NCI-H2171 (cell line): Measurements from ENCODE around the gene IBA57.

Experiments used
- DNase-seq: peaks from one replicate; lab custom pipeline; 2025; lab: John Stamatoyannopoulos, UW

Gene IBA57

DNA sequence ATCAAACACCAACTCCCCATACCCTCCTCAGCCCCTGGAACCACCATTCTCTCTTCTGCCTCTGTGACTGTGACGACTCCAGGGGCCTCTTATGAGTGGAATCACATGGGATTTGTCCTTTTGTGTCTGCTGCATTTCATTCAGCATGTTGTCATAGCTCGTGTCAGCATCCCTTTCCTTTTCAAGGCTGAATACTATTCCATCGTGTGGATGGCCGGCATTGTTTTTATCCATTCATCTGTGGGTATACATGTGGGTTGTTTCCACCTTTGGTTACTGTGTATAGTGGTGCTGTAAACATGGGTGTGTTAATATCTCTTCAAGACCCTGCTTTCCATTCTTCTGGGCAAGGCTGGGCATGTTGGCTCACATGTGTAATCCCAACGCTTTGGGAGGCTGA is 25.2 kb downstream of the IBA57 start:
- DNase-seq: no peak

DNA sequence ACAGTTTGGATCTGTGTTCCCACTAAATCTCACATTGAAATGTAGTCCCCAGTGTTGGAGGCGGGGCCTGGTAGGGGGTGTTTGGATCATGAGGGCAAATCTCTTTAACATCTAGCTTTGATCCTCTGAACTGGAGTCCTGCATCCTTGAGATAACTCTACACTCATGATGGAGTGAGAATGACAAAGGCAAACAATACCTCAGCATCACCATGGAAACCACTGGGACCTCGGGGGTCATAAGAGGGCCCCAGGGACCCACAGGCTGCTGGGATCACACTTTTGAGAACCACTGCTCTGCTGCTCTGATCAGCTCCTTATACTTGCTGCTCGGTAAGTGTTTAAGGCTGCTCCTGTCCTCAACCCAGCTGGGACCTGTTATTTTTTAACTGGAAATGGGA is 28.8 kb downstream of the IBA57 start:
- DNase-seq: no peak

DNA sequence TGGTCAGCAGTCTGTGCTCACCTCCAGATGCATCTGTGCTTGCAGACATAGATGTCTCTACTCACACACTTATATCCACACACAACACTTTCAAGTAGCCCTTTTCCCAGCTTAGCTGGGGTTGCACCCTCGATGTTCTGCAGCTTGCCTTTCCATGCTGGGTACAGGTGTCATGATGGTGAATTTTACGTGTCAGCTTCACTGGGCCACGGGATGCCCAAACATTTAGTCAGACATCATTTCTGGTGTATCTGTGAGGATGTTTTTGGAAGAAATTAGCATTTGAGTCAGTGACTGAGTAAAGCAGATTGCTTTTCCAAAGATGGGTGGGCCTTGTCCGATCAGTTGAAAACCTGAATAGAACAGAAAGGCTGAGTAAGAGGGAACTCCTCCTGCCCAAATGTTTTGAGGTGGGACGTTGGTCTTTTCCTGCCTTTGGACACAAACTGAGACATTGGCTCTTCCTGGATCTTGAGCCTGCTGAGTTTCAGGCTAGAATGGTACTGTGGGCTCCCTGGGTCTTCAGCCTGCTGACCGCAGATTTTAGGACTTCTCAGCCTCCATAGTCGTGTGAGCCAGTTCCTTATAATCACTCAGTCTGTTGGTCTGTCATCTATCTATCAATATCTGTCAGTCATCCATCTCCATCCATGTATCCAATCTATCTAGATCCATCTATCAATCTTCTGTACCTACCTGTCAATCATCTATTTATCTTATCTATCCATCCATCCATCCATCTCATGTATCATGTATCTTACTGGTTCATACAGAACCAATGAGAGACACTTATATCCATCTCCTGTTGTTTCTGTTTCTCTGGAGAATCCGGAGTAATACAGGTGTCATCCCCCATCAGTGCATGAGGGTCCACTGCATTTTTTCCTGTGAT is 29.6 kb downstream of the IBA57 start:
- no peak for DNase-seq

DNA sequence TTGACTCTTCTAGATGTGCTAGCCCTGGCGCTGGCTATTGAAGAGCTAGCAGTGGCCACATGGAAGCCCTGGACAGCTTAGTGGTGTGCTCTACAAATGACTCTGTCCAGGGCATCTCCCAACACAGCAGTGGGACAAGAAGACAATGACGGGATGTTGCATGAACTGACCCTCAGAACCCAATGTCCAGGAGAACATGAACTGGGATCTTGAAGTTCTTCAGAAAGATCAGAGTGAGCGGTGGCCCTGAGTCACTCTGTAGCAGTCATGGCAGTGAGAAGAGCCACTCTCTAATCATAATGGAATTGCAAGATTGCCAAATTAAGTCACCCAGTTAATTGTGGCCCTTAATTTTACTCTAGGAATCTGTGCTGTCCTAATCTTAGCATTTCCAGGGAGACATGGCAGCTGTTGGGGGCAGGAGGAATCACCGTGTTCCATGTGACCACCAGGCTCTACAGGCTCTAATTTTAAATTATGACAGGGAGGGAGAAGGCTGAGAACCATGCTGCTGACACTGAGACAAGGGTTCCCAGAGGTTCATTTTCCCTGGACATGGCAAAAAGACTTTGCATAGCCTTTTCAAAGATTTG is 32.0 kb downstream of the IBA57 start:
- DNase-seq: no peak

DNA sequence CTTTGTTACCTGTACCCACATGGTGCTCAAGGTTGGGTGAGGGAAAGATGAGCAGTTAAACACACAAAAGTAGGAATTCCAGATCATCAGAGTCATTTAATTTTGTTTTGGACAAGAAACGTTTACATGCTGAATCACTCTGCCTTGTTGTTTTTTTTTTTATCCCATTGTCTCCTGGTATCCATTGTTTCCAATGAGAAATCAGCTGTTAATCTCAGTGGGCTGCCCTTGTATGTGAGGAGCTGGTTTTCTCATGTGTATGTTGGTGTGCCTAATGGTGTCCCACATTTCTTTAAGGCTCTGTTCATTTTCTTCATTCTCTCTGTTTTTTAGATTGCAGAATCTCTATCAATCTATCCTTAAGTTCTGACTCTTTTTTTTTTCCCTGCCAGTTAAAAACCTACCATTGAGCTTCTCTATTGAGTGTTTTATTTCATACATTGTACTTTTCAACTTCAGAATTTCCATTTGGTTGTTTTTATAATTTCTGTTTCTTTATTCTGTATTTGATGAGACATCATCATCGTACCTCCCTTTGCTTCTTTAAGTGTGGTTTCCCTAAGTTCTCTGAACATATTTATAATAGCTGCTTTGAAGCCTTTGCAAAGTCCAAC is 33.5 kb downstream of the IBA57 start:
- DNase-seq: no peak

DNA sequence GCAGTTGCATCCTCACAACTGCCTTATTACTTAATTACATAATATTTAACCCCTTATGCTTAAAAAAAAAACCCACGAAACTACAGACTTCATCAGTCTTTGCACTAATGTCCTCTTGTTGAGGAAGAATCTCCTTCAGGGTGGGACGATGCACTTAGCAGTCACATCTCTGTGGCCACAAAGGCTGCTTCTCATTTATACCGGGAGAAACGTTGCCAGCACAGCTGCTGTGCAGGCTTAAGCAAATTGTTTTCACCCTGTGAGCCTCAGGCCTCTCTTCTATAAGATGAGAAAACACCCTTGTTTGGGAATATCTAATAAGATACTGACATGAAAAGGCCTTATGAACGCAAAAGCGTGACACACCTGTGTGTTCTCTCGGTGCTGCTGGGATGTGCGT is 39.4 kb downstream of the IBA57 start:
- DNase-seq: no peak

DNA sequence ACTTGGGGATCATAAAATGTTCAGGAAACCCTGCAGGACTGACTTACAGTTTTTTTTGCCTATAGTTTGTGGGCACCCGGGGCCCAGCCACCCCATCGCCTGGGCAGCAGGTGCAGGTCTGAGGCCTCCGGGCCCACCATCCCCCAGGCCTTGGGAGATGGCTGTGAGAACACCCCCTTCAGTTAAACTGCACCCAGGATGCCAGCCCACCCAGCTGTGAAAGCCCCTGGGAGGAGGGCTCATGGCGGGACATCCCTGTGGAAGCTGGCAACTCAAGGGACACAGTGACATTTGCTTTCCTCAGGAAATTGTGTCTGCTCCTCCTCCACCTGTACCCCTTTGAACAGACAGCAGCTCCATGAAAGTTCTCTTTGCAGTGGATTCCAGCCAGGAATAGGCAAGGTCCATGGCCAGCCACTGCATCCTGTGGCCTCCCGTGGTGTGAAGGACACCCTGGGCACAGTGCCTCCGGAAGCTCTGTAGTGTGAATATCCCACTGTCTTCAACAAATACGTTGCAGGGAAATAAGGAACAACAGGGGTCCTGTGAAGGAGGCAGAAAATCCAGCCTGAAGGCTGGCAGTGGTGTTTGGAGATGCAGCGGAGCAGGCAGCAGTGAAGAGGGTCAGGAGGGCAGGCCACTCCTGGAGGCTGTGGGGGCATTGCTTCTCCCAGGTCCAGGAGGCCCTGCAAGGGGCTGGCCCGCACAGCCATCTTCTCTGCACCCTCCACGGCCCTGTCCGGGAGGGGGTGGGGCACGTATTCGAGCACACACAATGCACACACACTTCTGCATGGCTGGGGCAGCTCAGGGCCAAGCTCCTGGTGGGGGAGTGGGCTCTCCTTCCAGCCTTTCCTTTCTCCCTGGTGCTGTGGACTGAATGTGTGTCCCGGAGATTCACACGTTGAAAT is 40.2 kb downstream of the IBA57 start:
- DNase-seq: no peak

DNA sequence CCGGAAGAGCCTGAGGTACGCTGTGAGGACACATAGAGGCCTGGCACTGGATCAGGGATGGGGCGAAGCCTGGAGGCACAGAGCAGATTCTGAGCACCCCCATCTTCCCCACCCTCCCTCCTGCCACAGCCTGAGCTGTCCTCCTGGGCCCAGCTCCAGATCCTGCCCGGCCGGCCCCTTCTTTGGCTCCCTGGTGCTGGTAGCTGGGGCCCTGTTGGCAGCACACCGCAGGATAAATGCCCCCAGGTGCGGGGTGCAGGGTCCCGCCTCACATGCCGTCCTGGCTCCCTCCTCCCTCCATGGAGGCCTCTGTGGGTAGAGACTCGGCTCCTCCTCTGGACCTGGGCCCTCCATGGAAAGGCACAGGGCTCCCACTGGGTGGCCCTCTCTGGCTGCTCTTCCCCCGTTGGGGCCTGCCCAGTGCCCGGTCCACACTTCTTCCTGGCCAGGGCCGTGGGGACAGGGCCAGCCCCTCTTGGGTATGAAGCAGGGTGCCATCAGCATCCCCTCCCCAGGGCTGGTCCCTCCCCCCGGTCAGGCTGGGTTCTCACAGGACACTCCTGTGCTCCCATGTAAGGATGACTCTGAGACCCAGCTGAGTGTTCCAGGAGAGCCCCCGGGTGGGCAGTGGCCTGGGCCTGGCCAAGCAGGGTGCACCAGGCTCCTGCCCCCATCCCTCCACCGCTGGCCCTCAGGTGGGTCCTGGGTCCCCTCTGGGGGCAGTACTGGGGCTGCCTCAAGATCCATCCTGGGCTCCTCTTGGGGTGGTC is 41.2 kb downstream of the IBA57 start:
- DNase-seq: no peak

DNA sequence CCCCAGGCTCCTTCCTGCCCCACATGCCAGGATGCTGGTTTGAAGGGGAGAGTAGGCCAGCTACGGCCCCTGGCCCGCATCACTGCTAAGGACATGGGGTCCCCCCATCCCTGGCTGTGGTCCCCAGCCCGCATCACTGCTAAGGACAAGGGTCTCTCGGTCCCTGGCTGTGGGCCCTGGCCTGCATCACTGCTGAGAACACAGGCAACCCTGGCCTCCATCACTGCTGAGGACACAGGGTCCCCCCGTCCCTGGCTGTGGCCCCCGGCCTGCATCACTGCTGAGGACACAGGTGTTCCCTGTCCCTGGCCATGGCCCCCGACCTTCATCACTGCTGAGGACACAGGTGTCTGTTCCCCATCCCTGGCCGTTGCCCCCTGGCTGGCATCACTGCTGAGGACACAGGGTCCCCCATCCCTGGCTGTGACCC is 41.8 kb downstream of the IBA57 start:
- DNase-seq: no peak

DNA sequence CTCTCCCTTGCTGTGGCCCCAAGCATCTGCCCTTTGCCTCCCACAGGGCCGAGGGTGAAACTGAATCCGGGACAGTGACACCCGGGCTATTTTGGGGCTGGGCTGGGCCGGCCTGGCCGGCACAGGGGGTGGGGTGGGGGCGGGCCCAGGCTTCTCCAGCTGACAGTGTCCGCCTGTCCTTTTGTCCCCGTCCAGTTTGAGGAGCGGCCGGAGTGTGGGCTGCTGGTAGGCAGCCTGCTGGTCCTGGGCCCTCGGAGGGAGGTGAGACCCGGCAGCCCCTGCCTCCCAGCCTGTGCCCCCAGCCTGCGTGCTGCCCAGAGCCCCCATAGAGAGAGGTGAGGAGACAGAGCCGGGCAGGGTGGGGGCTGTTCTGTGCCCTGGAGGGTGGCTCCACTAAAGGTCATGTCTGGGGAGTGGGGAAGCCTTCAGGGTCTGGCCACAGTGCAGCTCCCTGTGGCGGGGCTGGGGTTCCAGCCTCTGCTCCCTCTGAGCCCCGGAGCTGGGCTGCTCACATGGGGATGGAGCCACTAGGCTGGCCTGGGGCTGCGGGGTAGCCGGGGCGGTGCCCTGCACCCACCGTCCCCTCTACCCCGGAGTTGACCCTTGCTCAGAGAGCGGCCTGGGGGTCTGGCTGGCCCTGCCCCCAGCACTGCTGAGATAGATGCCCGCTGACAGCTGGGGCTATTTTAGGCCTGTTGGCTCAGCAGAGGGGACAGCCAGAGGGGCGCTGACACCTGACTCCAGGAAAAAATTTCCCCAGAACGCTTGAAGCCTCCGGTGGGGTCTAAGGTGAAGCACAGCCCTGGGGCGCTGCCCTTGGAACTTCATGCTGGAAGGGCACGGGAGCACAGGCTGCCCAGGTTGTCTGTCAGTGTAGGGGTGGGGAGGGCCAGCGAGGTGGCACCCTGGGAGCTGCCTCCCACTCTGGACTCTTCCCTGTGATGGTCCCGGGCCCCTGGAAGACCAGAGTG is 42.5 kb downstream of the IBA57 start, which contains the start of gene OBSCN:
Gene OBSCN, plus strand, starts transcription at position 194 of the 971 bp plus-strand sequence. CDS start 3,740 bp downstream, outside the sequence.
- DNase-seq: no peak

DNA sequence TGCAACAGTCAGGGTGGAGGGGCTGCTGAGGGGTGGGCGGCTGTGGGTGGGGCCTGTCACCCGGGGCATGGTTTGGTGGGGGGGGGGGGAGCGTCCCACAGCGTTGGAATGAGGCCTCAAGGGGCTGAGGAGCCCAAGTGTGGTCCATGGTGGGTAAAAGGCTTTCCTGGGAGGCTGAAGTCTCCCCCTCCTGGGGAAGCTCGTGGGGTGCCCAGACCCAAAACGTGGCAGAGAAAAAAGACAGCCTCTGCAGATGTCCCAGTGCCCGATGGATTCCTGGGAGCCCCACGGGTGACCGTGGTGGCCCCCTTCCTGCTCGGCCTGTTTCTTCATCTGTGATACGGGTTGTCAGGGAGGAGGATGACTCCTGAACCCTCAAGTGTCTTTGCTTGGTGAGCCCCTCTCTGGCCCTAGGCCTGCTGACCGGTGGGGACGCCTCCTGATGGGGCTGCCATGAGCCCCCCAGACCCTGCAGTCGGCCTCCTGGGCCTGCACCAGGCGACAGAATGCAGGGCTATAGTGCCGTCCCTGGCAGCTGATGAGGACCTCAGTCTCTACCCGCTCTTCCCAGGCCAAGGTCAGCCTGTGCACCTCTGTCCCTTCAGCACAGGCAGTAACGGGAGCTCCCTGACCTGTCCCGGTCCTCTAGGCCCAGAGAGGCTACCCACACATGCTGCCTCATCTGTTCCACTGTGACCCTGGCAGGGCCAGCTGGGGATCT is 43.4 kb downstream of the IBA57 start:
- no peak for DNase-seq

DNA sequence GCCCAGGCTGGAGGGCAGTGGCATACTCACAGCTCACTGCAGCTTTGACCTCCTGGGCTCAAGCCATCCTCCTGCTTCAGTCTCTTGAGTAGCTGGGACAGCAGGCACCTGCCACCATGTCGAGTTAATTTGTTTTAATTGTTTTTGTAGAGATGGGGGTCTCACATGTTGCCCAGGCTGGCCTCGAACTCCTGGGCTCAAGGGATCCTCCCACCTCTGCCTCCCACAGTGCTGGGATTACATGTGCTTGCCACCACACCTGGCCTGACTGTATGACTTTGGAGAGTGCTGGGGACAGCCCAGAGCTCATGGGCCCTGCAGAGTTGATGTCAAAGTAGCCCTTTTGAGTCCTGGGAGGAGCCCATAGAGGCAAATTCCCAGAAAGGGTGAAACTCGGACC is 44.1 kb downstream of the IBA57 start:
- no peak for DNase-seq

DNA sequence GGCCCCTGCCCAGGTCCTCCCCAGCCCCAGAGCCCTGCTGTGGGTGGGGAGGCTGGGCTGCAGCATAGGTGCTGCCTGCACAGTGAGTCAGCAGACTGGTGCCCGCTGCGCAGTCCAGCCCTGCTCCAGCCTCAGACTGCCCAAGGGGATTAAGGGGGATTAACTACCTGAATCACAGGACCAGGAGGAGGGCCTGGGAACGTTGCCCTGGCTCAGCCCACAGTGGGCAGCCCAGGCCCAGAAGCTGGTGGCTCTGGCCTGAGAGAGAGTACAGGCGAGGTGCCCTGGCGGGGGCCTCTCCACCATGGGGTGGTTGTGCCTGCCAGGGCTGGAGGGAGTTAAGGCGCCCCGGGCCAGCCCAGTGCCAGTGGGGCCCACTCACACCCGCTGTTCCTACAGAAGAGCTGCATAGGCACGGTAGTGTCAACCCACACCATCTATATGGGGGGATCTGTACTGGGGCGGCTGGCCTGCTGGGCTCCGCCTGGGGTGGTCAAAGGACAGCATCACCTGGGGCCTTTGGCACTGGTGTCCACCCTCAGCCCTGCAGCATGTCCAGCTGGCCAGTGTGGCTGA is 44.6 kb downstream of the IBA57 start:
- DNase-seq: no peak

DNA sequence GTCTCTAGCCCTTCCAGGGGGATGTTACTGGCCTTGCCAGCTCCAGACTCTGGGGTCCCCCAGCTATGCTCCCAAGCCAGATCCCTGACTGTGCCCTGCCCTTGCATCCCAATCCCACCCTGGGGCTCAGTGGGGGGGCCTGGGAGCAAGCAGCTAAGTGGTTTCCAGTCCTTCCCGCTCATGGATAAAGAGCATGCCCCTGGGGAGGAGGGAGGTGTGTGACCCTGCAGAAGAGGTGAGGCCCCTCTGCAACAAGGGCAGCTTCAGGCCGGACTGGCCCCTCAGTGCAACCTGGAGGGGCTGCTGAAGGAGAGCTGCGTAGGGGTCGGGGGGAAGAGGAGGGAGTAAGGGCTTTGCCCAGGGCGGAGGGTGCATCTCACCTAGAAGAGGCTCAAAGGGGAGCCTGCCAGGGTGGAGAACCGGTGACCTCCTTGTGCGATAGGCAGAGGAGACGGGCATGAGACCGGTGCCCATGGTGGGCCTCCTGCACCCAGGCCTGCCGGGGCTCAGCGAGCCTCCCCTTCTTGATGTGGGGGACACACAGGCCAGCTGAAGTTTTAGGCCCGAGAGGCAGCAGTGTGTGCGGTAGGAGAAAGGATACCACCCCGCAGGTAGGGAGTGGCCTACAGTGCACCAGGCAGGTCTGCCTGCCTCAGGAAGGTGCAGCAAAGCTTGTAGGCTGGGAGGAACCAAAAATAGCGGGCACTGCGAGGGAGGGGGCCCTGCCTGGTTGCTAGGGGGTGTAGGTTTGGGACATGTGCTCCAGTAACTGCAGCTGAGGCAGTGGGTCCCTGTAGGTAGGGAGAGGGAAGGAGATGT is 45.3 kb downstream of the IBA57 start:
- no peak for DNase-seq

DNA sequence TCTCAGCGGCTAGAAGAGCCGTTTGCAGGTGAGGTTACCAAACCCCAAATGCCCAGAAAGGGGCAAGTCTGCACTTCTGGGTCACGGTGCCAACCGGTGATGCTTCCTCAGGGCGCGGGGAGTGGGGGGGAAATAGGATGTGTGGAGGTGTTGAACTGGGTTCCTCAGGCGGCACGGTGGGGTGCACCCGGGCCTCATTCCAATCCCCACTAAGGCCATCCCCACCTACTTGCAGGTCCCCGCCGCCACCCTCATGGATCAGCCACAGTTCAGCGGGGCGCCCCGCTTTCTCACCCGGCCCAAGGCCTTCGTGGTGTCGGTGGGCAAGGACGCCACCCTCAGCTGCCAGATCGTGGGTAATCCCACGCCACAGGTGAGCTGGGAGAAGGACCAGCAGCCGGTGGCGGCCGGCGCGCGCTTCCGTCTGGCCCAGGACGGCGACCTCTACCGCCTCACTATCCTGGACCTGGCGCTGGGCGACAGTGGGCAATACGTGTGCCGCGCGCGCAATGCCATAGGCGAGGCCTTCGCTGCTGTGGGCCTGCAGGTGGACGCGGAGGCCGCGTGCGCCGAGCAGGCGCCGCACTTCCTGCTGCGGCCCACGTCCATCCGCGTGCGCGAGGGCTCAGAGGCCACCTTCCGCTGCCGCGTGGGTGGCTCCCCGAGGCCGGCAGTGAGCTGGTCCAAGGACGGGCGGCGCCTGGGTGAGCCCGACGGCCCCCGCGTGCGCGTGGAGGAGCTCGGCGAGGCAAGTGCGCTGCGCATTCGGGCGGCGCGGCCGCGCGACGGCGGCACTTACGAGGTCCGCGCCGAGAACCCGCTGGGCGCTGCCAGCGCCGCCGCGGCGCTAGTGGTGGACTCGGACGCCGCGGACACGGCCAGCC is 46.2 kb downstream of the IBA57 start:
- no peak for DNase-seq

DNA sequence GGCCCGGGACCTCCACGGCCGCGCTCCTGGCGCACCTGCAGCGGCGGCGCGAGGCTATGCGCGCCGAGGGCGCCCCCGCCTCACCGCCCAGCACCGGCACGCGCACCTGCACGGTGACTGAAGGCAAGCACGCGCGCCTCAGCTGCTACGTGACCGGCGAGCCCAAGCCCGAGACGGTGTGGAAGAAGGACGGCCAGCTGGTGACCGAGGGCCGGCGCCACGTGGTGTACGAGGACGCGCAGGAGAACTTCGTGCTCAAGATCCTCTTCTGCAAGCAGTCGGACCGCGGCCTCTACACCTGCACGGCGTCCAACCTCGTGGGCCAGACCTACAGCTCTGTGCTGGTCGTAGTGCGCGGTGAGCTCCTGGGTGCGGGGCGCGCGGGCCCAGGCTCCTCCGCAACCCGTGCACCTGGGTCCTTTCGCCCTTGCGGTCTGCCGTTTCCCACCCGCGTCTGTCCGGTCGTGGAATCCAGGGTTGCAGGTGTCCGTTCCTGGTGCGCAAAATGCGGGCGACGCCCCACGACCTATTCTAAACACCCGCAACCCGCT is 46.9 kb downstream of the IBA57 start:
- no peak for DNase-seq
